Stimulated activated CD8-positive, alpha-beta memory T cell treated with anti-CD3 and anti-CD28 coated beads, Interleukin-12 subunit alpha, Interleukin-12 subunit beta, amount 100 ng/mL, for 24 hours (primary cell): Measurements from ENCODE around the gene MUC4.
"Not testable (repeated sequence)": the region's sequence is repeated elsewhere in the genome, so short reads cannot be mapped to it uniquely, and the experiment has no call there.

Experiments
- DNase-seq: peaks from one replicate; pipeline ENCODE4 v3.0.0-alpha.2; 2020; ENCODE audit errors: extremely low read depth

MUC4 gene

DNA sequence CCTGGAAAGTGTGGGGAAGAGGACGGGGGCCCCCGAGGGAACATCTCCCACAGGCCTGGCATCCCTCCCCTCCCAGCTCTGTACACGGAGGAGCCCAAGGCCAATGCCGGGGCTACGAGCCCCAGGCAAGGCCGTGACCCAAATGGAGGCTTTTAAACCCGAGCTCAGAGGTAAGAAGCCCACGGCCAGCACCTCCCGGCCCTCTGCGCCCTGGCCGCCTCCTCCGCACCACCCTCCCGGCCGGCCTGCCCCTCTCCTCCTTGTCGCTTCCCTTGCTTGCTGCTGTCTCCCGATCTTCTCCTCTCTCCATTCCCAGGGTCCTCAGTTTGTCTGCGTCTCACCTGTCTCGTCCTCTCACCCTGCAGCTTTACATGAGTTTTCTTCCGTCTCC lies 1.3 kb downstream of the MUC4 start:
- no peak for DNase-seq

DNA sequence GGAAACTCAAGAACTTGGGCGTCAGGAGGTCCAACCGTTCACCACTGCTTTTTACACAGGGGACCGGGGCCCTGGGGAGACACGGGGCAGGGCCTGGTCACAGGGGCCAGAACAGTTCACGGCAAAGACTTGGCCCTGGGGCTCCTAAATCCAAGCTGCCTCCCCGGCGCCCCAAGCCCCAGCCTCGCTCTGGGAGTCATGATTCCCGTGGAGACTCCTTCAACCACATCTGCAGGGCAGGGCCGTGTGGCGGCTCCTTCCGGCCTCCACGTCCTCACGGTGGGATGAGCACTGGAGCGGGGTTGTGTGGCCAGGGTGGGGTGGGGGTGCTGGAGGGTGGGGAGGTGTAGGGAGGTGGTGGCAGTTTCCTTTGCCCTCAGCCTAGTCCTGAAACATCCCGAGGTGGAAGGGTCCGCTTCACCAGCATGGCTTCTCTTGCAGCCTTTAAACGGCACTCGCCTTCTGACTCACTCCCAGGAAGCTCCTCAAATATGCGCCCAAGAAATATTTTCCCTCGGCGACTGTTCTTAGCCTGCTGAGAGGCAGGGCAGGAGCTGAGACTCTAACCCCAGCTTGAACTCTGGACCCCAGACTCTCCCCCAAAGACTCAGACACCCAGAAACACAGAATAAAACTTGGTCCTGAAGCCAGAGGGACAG lies 1.8 kb downstream of the MUC4 start:
- DNase-seq = no peak

DNA sequence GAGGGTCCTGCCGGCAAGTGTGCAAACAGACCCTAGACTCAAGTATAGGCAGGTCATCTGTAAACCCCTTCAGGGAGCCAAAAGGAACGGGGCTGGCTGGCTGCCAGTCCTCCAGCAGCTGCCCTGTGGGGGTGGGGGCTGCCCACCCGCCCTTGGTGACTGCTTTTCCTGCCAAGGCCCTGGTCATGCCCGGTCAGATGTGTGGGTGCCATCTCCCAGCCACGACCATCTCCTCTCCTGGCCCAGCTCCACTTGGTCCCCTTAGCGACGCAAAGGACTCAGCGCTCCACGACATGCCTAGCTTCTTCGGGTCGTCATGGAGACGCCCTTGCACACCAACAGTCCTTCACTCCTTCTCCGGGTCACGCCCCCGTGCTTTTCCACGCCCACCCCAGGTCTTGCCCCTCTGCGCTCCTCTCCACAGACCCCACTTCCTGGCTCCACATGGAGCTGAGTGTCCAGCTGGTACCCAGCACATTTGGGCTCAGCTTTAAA lies 2.4 kb downstream of the MUC4 start:
- no peak for DNase-seq

DNA sequence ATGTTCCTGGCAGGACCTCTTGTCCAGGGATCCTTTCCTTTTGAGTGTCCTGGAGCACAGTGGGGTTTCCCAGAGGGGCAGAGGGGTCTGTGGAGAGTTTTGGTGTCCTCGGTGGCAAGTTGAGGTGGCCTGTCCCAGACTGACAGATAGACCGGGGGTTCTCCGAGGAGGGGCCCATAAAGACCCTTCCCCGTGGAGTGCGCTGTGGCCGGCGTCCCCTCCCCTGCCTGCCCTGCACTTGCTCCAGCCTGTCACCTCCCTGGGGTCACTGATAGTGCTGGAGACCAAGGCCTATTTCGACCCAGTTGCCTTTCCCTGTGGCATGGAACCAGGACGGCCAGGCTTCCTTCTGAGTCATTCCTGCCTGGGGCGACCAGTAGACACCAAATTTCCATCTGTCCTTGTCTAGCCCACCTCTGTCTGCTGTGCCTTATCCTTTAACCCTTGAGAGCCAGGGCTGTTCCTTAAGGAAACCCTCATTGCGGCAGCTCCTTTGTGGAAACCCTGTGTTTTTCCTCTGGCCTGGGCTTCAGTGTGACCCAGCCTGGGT lies 2.9 kb downstream of the MUC4 start:
- no peak for DNase-seq

DNA sequence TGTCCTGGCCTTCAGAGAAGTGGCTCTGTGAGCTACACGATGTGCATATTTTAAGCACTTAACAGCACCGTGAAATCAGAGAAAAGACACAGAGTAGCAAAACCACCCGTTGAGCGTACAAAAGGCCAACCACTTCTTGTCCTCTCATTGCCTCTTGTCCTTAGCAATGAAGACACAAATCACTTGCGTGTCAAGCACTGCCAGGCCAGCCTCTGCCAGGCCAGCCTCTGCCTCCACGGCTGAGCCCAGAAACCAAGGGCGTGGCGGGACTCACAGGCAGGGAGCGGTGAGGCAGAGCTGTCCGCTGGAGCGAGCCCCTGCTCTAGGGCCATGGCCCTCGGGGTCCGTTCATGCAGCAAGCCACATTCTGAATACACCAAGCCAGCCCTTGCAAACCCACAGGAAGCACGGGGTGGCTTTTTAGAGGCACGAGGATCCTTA lies 4.0 kb downstream of the MUC4 start:
- DNase-seq = no peak

DNA sequence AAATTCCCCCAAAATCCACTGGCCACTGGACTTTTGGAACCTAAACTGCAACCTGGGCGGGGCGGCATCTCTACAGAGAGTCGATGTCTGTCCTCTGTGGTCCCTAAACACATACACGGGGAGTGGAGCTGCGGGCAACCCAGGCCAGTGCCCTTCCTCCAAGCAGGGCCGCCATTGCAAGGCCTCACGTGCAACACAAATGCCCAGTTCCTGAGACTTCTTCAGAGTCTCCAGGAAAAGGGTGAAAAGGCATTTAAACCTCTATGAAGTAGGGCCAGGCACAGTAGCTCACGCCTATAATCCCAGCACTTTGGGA lies 4.9 kb downstream of the MUC4 start:
- no peak for DNase-seq

DNA sequence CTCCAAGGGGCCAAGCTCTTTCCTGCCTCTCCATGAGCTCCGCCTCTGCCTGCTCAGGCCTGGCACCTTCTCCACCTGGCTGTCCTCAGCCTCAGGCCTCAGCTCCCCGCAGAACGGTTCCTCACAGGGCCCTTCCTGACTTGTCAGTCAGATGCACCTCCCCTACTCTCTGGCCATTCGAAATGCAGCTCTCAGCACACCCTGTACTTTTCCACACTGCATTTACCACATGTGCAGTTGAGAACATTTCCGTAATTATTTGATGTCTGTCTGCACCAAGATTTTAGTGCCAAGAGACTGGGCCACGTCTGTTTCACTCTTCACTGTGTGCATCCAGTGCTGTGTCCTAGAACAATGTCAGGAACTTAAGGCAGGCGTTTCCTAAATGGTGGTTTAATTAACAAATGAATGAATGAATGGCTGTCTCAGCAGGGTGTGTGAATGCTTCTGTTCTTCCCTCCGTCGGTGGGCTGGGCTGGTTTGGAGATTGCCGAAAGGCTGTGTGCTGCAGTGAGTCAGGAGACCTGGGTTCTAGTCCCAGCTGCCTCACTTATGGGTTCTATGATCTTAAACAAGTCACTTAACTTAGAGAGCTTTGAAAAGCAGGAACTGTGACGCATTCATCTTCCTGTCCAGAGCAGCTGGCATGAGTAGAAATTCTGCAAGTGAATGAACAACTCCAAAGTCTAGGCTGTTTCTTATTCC lies 5.4 kb downstream of the MUC4 start:
- DNase-seq = no peak

DNA sequence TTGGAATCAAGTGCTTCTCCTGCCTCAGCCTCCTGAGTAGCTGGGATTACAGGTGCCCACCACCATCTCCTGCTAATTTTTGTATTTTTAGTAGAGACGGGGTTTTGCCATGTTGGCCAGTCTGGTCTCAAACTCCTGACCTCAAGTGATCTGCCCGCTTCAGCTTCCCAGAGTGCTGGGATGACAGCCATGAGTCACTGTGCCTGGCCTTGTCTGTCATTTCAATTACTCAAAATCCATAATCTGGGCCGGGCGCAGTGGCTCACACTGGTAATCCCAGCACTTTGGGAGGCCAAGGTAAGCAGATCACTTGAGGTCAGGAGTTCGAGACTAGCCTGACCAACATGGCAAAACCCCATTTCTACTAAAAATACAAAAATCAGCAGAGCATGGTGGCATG lies 6.1 kb downstream of the MUC4 start:
- DNase-seq = not testable (repeated sequence)

DNA sequence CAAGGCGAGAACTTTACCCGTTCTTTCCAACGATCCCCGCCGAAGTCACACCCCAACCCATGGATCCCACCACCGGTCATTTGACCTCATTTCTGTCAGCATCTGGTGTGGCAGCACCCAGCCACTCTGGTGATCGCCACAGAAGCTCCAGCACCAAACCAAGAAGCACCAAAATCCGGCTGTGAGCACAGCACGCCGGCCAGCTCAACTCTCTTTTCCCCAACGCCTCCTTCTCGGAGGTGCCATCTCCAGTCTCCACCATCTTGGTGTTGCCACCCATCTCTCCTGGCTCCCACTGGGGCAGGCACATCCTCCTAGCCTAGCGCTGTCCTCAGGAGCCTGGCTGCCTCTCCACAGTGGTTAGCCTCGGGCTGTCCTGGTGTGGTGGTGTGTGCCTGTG lies 6.5 kb downstream of the MUC4 start:
- no peak for DNase-seq

DNA sequence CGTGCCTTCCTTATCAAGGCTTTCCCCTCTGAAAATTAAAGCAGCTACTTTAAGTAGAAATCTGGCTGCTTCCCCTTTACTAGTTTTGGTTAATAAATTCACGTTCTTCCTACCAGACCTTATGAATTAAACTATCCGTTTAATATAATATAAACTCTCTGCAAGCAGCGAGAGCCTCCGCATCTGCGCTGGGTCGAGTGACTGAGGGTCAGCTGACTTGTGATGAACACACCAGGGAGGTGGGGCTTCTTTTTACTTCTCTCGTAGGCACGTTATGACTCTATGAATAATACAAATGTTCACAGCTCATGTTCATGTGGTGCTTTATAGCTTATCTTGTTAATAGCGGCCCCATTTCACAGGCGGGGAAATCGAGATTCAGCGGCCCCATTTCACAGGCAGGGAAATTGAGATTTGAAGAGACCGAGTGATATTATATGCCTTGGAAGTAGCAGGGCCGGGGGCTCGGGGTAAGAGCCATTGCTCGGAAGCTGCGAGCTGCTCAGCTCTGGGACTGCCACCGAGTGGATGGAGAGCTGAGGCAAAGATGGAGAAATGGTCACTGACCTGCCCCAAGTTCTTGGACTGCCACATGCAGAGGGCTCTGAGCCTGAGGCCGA lies 8.3 kb downstream of the MUC4 start:
- DNase-seq = no peak

DNA sequence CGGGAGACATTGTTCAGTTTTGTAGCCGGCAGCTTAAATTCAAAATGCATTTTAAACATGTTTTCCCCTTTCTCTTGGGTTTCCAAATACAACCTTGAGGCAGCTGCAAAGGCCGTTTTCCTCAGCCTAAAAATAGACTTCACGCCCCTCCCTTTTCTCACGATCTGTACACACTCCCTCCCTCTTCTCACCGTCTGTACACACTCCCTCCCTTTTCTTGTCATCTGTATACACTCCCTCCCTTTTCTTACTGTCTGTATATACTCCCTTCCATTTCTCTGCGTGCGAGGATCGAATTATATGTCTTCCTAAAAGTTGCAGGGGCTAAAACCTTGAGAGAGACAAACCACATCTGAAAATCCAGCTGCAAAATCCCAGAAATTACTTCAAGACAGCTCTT lies 8.9 kb downstream of the MUC4 start:
- DNase-seq = no peak

DNA sequence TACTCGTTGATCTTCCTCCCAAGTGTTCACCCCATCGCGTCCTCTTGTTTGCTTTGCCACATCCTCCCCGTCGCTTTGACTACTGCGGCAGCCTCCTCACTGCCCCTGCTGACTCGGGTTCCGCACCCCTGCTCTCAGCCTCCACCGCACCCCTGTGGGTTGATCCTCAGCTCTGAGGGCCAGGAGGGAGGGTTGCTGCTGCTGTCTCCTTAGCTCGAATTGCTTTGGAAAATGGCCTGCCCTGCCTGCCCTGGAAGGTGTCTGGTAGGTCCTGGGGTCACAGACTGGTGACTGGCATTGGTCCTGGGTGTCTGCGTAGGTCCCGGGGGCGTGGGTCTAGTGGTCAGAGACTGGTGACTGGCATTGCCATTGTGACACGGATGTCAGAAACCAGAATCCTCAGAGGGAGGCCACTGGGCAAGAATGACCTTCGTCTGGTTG lies 9.4 kb downstream of the MUC4 start:
- no peak for DNase-seq

DNA sequence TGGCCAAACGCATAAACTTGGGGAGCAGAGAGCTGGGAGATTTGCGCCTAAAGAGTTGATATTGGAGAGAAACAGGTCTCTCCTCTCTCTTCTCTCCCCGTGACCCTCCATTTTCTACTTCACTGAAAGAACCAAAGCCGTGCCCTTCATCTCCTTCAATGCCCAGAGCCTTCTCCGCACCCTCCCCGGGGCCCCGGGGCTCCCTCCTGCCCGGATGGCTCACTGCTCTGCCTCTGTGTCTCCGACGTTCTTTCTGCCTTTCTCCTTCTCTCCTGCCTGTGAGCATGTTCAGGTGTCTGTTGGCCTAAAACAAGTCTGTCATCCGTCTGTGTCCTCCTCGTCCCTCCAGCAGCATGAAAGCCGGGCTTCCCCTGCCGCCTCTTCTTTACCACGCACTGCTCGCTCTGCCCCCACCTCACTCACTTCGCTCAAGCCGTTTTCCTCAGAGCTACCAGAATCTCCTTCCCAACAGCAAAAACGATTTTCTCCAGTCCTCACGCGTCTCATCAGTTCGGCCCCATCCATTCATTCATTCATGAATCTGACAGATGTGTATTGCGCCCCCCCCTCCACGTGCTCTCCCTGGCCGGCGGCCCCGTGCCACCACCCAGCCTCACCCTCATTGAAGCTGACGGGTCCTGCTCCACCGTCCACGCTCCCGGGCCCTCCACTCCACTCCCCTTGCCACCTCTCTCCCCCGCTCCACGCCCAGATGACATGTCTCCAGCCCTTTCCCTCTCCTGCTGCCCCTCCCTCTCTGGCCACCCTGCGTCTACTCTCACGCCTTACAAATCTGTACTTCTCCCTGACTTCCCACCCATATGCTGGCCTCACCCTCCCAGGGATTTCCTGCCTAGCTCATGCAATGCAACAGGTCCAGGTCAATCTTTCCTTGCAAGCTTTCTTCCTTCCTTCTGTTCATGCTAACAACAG lies 10.2 kb downstream of the MUC4 start:
- DNase-seq = no peak

DNA sequence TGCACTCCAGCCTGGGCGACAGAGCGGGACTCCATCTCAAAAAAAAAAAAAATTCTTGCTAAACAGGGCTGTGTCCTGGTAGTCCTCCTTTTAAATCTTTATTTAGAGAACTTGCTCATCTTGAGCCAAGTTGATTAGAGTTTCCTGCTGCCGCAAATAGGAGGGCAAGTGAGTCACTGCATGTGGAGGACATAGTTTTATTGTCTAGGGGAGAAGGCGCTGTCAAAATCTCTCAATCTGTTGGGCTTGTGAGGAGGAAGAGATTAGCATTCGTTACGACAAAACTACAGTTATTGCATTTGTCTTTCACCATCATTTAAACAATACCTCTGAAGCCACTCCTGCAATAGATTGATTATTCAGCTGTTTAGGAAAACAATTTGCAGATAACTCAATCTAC lies 11.5 kb downstream of the MUC4 start:
- DNase-seq = no peak

DNA sequence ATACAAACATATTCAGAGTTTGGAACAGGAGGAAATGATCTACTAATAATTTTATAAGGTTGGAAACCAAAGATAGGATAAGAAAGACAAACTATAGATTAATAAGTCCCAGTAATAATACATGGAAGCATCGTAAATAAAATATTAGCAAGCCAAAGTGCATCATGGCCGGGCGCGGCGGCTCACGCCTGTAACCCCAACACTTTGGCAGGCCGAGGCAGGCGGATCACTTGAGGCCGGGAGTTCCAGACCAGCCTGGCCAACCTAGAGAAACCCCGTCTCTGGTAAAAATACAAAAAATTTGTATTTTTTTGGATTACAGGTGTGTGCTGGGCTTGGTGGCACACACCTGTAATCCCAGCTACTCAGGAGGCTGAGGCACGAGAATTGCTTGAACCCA lies 14.9 kb downstream of the MUC4 start:
- no peak for DNase-seq

DNA sequence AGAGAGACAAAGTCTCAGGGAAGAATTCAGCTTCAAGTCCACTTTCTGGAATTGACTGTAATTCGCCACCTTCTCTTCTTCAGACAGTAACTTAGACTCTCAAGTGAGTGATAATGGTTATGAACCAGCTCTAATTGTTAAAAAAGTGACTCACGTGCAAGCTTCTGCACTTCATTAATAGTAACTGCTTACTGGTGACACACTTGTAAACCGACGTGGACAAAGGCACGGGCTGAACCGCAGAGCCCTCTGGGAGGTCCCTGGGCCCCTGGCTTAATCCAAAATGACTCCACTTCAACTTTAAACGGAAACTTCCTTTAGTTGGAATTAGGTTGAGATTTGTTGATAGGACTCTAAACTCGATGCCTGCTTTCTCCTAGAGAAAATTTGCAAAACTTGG lies 17.0 kb downstream of the MUC4 start:
- DNase-seq = no peak

DNA sequence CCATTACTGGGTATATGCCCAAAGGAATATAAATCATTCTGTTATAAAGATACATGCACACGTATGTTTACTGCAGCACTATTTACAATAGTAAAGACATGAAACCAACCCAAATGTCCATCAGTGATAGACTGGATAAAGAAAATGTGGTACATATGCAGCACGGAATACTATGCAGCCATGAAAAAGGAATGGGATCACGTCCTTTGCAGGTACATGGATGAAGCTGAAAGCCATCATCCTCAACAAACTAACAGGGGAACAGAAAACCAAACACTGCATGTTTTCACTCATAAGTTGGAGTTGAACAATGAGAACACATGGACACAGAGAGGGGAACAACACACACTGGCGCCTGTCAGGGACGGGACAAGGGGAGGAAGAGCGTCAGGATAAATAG lies 19.1 kb downstream of the MUC4 start:
- DNase-seq = not testable (repeated sequence)

DNA sequence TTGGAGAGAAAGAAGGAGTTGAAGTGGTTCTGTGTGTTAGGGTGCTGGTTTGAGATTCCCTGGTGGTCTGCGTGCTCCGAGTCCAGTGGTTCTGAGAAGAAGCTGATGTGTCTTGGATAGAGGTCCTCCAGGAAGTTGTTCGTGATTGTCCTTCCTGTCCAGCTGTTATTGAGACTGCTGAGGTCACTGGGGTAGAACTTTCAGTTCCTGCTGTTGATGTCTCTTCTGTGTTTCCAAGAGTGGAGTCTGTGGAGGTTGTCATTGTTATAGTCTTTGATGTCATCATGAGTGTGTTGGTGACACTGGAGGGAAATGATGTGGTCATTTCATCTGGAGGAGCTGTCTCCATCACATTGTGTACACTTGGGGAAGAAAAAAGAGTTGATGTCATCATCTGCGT lies 20.8 kb downstream of the MUC4 start:
- no peak for DNase-seq

DNA sequence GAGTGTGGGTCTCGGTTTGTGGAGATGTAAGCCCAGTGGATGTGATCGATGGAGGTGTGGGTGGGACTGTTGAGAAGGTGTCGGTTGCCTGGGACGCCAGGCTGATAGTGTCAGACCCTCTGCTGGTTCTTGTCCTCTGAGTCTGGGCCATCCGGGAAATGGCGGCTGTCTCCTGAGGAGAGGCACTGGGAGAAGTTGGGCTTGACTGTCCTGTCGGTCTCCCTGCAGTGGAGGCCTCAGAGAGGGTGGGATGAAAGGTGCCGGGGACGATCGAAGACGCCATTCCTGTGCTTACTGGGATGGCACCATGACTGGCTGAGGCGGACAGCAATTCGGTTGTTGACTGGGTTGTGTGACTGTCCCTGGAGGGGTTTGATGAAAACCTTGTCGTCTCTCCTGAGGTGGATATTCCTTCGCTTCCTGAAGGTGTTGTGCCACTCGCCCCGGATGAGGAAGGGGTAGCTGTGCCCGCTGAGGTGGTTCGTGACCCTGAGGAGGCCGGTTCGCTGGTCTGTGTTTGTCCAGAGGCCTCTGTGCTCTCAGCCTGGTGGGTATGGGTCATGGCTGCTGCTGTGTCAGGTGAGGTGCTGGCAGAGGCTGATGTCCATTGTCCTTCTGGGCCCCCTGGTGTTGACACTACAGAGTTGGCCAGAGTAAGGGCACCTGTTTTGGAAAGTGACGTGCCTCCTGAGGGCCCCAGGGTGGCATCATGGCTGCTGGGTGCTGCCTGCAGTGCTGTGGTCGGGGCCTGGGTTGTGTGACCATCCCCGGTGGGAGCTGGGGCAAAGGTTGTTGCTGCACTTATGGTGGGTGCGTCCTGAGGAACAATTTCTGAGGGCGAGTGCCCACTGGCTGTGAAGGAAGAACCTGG lies 22.8 kb downstream of the MUC4 start:
- no peak for DNase-seq

DNA sequence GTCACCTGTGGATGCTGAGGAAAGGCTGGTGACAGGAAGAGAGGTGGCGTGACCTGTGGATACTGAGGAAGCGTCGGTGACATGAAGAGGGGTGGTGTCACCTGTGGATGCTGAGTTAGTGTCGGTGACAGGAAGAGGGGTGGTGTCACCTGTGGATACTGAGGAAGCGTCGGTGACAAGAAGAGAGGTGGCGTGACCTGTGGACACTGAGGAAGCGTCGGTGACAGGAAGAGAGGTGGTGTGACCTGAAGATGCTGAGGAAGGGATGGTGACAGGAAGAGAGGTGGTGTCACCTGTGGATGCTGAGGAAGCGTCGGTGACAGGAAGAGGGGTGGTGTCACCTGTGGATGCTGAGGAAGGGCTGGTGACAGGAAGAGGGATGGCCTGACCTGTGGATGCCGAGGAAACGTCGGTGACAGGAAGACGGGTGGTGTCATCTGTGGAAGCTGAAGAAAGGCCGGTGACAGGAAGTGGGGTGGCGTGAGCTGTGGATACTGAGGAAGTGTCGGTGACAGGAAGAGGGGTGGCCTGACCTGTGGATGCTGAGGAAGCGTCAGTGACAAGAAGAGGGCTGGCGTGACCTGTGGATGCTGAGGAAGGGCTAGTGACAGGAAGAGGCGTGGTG lies 25.8 kb downstream of the MUC4 start:
- not testable (repeated sequence) for DNase-seq
